AG04450 (cell line): Measurements from ENCODE around the gene TECTB. TPM values are rescaled to one million over a fixed set of nuclear protein-coding genes. Genes with fewer than 3 reads are reported as not detected.

Experiments used
- CTCF ChIA-PET: fragments of 300-600, 350-600 bp; formaldehyde crosslinking; extraction: SDS; loops from one replicate; lab custom pipeline; 2022; ENCODE audit warnings: antibody characterized with exemption, inconsistent platforms; lab: Charles Lee
- POLR2A ChIA-PET: fragments of 350-600 bp; formaldehyde crosslinking; extraction: SDS; loops from one replicate; lab custom pipeline; 2021; ENCODE audit warnings: antibody characterized with exemption, inconsistent platforms; lab: Yijun Ruan, JAX
- DNase-seq: peaks from one replicate; pipeline ENCODE4 v3.0.0-alpha.2; 2011; ENCODE audit warnings: low read depth, low spot score
- H3K27ac ChIP-seq: one replicate; pipeline ENCODE4 v1.5.1; 2012; ENCODE audit warnings: low read depth, low read length, control low read depth
- H3K27me3 ChIP-seq: one replicate; pipeline ENCODE4 v1.6.0; 2012; ENCODE audit warnings: low read length; ENCODE audit not compliant: control insufficient read depth, insufficient read depth
- H3K4me3 ChIP-seq: 2 replicates; pipeline ENCODE4 v1.5.1; 2011; ENCODE audit warnings: mild to moderate bottlenecking, low read depth, low read length, control low read depth
- H3K9me3 ChIP-seq: 2 replicates; pipeline ENCODE4 v1.5.1; 2012; ENCODE audit warnings: low read length; ENCODE audit not compliant: control insufficient read depth, insufficient read depth
- polyA minus RNA-seq: library from RNA; depleted of rRNA, polyadenylated mRNA; stranded (reverse); fragments of >200 nt; gene quantifications from 2 replicates; pipeline ENCODE4 v1.2.3, GENCODE V29; 2011; rRNA and poly(A)+ RNA removed
- polyA plus RNA-seq: library from polyadenylated mRNA; depleted of rRNA; stranded (reverse); fragments of >200 nt; gene quantifications from 2 replicates; pipeline ENCODE4 v1.2.3, GENCODE V29; 2011; rRNA removed
- TF ChIP-seq, protein P1 (sequence below): IDR thresholded peaks from 2 replicates; pipeline ENCODE4 v1.5.1; 2011; ENCODE audit warnings: low read depth, low read length, control low read depth, inconsistent platforms

The TECTB gene
- polyA plus RNA-seq (not detected in 2 replicates), polyA minus RNA-seq (not detected in 2 replicates)

DNA sequence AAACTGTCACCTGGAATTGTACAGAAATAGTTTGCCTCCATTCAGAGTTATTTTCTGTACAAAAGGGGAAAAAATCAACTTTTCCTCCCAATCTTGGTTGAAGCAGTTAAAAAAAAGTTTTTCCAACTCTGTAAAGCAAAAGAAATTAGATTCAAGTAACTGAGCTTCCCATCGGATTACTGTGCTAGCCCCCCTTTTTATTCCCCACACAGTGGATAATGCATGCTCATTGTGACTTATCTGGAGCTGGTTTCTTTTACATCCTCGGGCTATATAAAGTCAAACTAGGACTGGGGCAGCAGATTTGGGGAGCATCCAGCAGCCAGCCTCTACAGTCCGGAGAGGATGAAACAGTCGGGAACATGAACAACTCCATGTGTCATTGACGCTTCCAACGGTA, at the start of gene TECTB:
Gene TECTB (plus strand): TSS at position 301 of the 400 bp plus-strand sequence. CDS start 335 bp downstream, outside the sequence.
- no peak within 1 kb of the TSS for H3K4me3 ChIP-seq
- TF ChIP-seq, protein P1, sequence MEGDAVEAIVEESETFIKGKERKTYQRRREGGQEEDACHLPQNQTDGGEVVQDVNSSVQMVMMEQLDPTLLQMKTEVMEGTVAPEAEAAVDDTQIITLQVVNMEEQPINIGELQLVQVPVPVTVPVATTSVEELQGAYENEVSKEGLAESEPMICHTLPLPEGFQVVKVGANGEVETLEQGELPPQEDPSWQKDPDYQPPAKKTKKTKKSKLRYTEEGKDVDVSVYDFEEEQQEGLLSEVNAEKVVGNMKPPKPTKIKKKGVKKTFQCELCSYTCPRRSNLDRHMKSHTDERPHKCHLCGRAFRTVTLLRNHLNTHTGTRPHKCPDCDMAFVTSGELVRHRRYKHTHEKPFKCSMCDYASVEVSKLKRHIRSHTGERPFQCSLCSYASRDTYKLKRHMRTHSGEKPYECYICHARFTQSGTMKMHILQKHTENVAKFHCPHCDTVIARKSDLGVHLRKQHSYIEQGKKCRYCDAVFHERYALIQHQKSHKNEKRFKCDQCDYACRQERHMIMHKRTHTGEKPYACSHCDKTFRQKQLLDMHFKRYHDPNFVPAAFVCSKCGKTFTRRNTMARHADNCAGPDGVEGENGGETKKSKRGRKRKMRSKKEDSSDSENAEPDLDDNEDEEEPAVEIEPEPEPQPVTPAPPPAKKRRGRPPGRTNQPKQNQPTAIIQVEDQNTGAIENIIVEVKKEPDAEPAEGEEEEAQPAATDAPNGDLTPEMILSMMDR: no peak
- ChIA-PET POLR2A (no interaction called here), CTCF (no interaction called here)
- no peak within 1 kb of the TSS for H3K27ac ChIP-seq
- no peak for DNase-seq
- no peaks in the 10 kb centered on the region for H3K9me3 ChIP-seq
- H3K27me3 ChIP-seq: peaks cover 3% of the 10 kb centered on the region

- no peak overlapping the region for H3K27ac ChIP-seq
- CTCF ChIA-PET: interaction anchor here (1.0 kb wide), 1 partner anchor 94 kb away, joined by 3 read pairs; no protein-coding TSS in a partner anchor
- POLR2A ChIA-PET: interaction anchor here (0.6 to 0.7 kb wide), 2 partner anchors 9 to 221 kb away, joined by 3 to 4 read pairs; no protein-coding TSS in a partner anchor
- TF ChIP-seq, protein P1: no peak
- H3K9me3 ChIP-seq: peaks cover 9% of the 10 kb centered on the region
- DNase-seq: no peak
- H3K4me3 ChIP-seq: no peak overlapping the region
- no peaks in the 10 kb centered on the region for H3K27me3 ChIP-seq
Observed at GRCh38 chr10:112235141-112235540, 48.1 kb upstream of the TECTB start.

DNA sequence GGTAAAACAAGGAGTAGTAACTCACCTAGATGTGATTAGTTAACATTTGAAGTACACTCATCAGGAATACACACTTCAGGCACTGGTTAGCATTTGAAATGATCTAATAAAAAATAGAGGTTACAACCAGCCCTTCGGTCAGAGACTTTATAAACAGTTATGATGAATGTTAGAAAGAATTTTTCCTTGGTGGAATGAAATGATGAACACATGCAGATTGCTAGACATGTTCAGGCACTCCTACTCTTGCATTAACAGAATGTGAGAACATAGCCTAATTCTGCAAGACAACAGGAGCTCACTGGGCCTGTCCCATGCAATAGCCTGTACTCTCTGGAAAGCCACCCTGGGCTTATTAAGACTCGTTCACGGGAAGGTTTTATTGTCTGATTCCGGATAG, 47.3 kb upstream of the TECTB start:
- ChIA-PET CTCF (interaction anchor here (0.6 to 1.0 kb wide), 2 partner anchors 8 to 95 kb away, joined by 3 to 6 read pairs; no protein-coding TSS in a partner anchor), POLR2A (interaction anchor here (0.6 to 0.7 kb wide), 2 partner anchors 8 to 220 kb away, joined by 3 to 4 read pairs; no protein-coding TSS in a partner anchor)
- peaks cover 17% of the 10 kb centered on the region for H3K9me3 ChIP-seq
- no peak overlapping the region for H3K27ac ChIP-seq
- DNase-seq: no peak
- no peak overlapping the region for H3K4me3 ChIP-seq
- H3K27me3 ChIP-seq: no peaks in the 10 kb centered on the region
- TF ChIP-seq, protein P1: no peak

GRCh38 chr10:112236486-112236885, 46.7 kb upstream of the TECTB start:
- H3K9me3 ChIP-seq: peaks cover 17% of the 10 kb centered on the region
- TF ChIP-seq, protein P1: no peak
- POLR2A ChIA-PET: no interaction called here
- H3K27me3 ChIP-seq: no peaks in the 10 kb centered on the region
- DNase-seq: no peak
- H3K4me3 ChIP-seq: no peak overlapping the region
- H3K27ac ChIP-seq: no peak overlapping the region
- CTCF ChIA-PET: no interaction called here

DNA sequence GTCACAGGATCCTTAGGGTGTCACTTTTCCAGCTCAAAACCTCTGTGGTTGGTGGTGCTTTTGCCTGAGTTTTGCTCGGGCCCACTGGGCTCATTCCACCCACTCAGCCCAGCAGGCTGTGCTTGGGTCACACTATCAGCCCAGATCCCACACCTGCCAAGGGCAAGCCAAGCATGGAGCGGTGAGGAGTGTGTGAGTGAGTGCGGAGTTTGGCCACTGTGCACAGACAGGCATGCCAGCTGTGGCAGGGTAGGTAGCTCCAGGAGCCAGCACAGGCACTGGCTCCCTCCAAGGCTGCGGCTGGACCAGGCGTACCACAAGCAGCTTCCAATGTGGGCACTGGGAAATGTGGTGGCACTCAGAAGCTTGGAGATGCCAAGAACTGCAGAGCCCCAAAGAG, 43.9 kb upstream of the TECTB start:
- POLR2A ChIA-PET: no interaction called here

More for the DNA sequence above, 43.9 kb upstream of the TECTB start:
- DNase-seq: no peak
- Histone ChIP-seq H3K4me3 (no peak overlapping the region), H3K27me3 (no peaks in the 10 kb centered on the region), H3K9me3 (peaks cover 17% of the 10 kb centered on the region), H3K27ac (no peak overlapping the region)
- CTCF ChIA-PET: no interaction called here
- TF ChIP-seq, protein P1: no peak
